UCSD-AML1 (cell line): ENCODE results near the gene CNIH1.
"Not testable (repeated sequence)": the region's sequence is repeated elsewhere in the genome, so short reads cannot be mapped to it uniquely, and the experiment has no call there.

Source experiments
- DNase-seq: peaks from one replicate; lab custom pipeline; 2025; ENCODE audit not compliant: unreplicated experiment; lab: John Stamatoyannopoulos, UW

CNIH1 gene

GRCh38 chr14:54385556-54385955 lies 55.6 kb downstream of the CNIH1 start:
- DNase-seq: no peak

- no peak for DNase-seq
Observed at GRCh38 chr14:54383835-54384234, 57.3 kb downstream of the CNIH1 start.

- DNase-seq: no peak
Observed at GRCh38 chr14:54381821-54382220, 59.4 kb downstream of the CNIH1 start.

- DNase-seq: not testable (repeated sequence)
Observed at GRCh38 chr14:54380558-54380957, 60.6 kb downstream of the CNIH1 start.

GRCh38 chr14:54378893-54379292 lies 62.3 kb downstream of the CNIH1 start:
- not testable (repeated sequence) for DNase-seq

GRCh38 chr14:54377501-54377900 lies 63.7 kb downstream of the CNIH1 start:
- no peak for DNase-seq

GRCh38 chr14:54374117-54374884 lies 66.9 kb downstream of the CNIH1 start:
- no peak for DNase-seq
